HL-60 (cell line): ENCODE results near the gene ART5.

Experiments
- DNase-seq, 2 experiments: peaks; one replicate each; pipeline ENCODE4 v3.0.0-alpha.2; 2010 to 2020; ENCODE audit warnings: low read depth in 1 of 2, low spot score in 1 of 2
- H3K27ac ChIP-seq: fragments of 250-450 bp; sonication (Bioruptor Pico); replicated peaks from 2 replicates; pipeline ENCODE4 v1.5.1; 2020; ENCODE audit warnings: mild to moderate bottlenecking, moderate library complexity
- H3K27me3 ChIP-seq: fragments of 250-450 bp; sonication (Bioruptor Pico); 2 replicates; pipeline ENCODE4 v1.5.1; 2021; ENCODE audit warnings: mild to moderate bottlenecking, moderate library complexity; ENCODE audit not compliant: insufficient read depth, poor library complexity, severe bottlenecking
- H3K4me3 ChIP-seq: replicated peaks from 2 replicates; pipeline ENCODE4 v1.5.1; 2011; ENCODE audit warnings: mild to moderate bottlenecking, control low read depth, low read length; ENCODE audit not compliant: insufficient read depth
- GABPA ChIP-seq: IDR thresholded peaks from 2 replicates; pipeline ENCODE4 v1.6.1; 2012; ENCODE audit warnings: low read depth
- POLR2AphosphoS5 ChIP-seq: IDR thresholded peaks from 2 replicates; pipeline ENCODE4 v1.6.1; 2012; ENCODE audit warnings: low read depth
- SPI1 ChIP-seq: IDR thresholded peaks from 2 replicates; pipeline ENCODE4 v1.6.1; 2012; ENCODE audit warnings: low read depth, mild to moderate bottlenecking, borderline replicate concordance
- long read RNA-seq: library from polyadenylated mRNA; unstranded; transcript quantifications from one replicate; pipeline ENCODE4 v2.0.0, GENCODE V29; 2020
- TF ChIP-seq, protein P1 (sequence below): IDR thresholded peaks from one replicate; pipeline ENCODE4 v1.5.1; 2011; ENCODE audit warnings: low read length, control low read depth, inconsistent platforms; ENCODE audit not compliant: insufficient read depth
- TF ChIP-seq, protein P2 (sequence below): IDR thresholded peaks from 2 replicates; pipeline ENCODE4 v1.6.1; 2012; ENCODE audit warnings: low read depth; ENCODE audit not compliant: insufficient replicate concordance

ART5 gene, protein sequence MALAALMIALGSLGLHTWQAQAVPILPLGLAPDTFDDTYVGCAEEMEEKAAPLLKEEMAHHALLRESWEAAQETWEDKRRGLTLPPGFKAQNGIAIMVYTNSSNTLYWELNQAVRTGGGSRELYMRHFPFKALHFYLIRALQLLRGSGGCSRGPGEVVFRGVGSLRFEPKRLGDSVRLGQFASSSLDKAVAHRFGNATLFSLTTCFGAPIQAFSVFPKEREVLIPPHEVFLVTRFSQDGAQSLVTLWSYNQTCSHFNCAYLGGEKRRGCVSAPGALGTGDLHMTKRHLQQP
- long read RNA-seq, result 0 reads

DNA sequence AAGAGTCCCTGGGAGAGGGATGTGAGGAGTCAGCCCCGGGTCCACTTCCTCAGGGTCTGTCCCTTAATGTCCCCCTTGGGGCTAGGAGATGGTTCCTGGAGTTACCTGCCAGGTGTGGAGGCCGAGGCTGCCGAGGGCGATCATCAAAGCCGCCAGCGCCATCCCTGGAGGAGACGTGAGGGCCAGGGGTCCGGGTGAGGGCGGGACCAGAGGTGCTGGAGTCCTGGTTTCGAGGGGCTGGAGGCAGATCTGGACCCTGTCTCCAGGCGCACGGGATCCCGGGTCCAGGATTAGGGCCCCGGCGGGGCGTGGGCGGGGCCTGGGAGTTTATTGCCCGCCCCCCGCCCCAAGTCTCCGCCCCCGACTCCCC, at the start of gene ART5:
Gene ART5 (minus strand): TSS at position 292 of the 370 bp plus-strand sequence. CDS start 130 bp downstream, at position 162.
- no peak within 1 kb of the TSS for H3K27ac ChIP-seq
- TF ChIP-seq SPI1 (no peak), GABPA (no peak), POLR2AphosphoS5 (no peak)
- TF ChIP-seq, protein P1, sequence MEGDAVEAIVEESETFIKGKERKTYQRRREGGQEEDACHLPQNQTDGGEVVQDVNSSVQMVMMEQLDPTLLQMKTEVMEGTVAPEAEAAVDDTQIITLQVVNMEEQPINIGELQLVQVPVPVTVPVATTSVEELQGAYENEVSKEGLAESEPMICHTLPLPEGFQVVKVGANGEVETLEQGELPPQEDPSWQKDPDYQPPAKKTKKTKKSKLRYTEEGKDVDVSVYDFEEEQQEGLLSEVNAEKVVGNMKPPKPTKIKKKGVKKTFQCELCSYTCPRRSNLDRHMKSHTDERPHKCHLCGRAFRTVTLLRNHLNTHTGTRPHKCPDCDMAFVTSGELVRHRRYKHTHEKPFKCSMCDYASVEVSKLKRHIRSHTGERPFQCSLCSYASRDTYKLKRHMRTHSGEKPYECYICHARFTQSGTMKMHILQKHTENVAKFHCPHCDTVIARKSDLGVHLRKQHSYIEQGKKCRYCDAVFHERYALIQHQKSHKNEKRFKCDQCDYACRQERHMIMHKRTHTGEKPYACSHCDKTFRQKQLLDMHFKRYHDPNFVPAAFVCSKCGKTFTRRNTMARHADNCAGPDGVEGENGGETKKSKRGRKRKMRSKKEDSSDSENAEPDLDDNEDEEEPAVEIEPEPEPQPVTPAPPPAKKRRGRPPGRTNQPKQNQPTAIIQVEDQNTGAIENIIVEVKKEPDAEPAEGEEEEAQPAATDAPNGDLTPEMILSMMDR, result no peak
- TF ChIP-seq, protein P2, sequence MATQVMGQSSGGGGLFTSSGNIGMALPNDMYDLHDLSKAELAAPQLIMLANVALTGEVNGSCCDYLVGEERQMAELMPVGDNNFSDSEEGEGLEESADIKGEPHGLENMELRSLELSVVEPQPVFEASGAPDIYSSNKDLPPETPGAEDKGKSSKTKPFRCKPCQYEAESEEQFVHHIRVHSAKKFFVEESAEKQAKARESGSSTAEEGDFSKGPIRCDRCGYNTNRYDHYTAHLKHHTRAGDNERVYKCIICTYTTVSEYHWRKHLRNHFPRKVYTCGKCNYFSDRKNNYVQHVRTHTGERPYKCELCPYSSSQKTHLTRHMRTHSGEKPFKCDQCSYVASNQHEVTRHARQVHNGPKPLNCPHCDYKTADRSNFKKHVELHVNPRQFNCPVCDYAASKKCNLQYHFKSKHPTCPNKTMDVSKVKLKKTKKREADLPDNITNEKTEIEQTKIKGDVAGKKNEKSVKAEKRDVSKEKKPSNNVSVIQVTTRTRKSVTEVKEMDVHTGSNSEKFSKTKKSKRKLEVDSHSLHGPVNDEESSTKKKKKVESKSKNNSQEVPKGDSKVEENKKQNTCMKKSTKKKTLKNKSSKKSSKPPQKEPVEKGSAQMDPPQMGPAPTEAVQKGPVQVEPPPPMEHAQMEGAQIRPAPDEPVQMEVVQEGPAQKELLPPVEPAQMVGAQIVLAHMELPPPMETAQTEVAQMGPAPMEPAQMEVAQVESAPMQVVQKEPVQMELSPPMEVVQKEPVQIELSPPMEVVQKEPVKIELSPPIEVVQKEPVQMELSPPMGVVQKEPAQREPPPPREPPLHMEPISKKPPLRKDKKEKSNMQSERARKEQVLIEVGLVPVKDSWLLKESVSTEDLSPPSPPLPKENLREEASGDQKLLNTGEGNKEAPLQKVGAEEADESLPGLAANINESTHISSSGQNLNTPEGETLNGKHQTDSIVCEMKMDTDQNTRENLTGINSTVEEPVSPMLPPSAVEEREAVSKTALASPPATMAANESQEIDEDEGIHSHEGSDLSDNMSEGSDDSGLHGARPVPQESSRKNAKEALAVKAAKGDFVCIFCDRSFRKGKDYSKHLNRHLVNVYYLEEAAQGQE, result no peak
- DNase-seq, result no peak
- 0 out of 2 replicates have a peak within 1 kb of the TSS, but pooled peaks have one; percentile 7 for H3K4me3 ChIP-seq
- H3K27me3 ChIP-seq, result peaks cover 10% of the 10 kb centered on the region

DNA sequence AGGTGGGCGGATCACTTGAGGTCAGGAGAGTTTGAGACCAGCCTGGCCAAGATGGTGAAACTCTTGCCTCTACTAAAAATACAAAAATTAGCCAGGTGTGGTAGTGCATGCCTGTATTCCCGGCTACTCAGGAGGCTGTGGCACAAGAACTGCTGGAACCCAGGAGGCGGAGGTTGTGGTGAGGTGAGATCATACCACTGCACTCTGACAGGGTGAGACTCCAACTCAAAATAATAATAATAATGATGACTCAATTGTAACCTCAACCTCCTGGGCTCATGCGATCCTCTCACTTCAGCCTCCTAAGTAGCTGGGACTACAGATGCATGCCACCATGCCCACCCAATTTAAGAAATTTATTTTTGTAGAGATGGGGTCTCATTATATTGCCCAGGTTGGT, 45.0 kb upstream of the ART5 start:
- no peak for DNase-seq
- no peak overlapping the region for H3K27ac ChIP-seq
- no peak overlapping the region for H3K4me3 ChIP-seq
- no peak for TF ChIP-seq POLR2AphosphoS5
- TF ChIP-seq, protein P1, result no peak
- no peak for TF ChIP-seq SPI1
- TF ChIP-seq GABPA, result no peak
- TF ChIP-seq, protein P2, result no peak
- H3K27me3 ChIP-seq, result no peaks in the 10 kb centered on the region

DNA sequence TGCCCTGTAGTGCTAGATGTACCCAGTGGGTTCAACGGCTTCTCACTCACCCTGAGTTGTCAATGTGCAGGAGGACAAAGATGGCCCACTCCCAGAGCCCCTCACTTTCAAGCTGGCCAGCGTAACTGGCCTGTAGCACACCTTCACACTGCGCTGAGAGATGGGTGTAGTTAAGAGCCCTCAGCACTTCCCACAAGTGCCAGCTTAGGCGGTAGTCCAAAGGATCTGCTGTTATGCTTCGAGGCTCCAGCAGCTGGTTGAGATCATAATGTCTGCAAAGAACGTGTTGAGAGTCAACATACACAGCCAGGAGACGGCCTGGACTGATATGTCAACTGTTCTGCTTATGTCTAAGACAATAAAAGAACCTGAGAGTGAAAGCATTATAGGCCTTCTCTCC, 44.1 kb upstream of the ART5 start:
- Histone ChIP-seq H3K27ac (no peak overlapping the region), H3K27me3 (no peaks in the 10 kb centered on the region), H3K4me3 (no peak overlapping the region)
- DNase-seq, result no peak
- TF ChIP-seq SPI1, result no peak
- no peak for TF ChIP-seq GABPA
- TF ChIP-seq POLR2AphosphoS5, result no peak
- TF ChIP-seq, protein P1, result no peak
- TF ChIP-seq, protein P2, result no peak
